ENCODE results near the gene BTBD16.

- no peak for TF ChIP-seq EZH2phosphoT487 (IDR thresholded peaks at IDR 0.05; ENCODE audit: low read depth)
- TF ChIP-seq, protein P1, sequence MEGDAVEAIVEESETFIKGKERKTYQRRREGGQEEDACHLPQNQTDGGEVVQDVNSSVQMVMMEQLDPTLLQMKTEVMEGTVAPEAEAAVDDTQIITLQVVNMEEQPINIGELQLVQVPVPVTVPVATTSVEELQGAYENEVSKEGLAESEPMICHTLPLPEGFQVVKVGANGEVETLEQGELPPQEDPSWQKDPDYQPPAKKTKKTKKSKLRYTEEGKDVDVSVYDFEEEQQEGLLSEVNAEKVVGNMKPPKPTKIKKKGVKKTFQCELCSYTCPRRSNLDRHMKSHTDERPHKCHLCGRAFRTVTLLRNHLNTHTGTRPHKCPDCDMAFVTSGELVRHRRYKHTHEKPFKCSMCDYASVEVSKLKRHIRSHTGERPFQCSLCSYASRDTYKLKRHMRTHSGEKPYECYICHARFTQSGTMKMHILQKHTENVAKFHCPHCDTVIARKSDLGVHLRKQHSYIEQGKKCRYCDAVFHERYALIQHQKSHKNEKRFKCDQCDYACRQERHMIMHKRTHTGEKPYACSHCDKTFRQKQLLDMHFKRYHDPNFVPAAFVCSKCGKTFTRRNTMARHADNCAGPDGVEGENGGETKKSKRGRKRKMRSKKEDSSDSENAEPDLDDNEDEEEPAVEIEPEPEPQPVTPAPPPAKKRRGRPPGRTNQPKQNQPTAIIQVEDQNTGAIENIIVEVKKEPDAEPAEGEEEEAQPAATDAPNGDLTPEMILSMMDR (IDR thresholded peaks at IDR 0.05; ENCODE audit: low read depth, low read length) = no peak
These were observed 27.5 kb upstream of the BTBD16 start for GRCh38 chr10:122243550-122243949.

All from OCI-LY3 (cell line).